Transverse colon (tissue), 3 donors: ENCODE results near the gene GSG1.

Experiments
- EP300 ChIP-seq: sonication (generic); formaldehyde crosslinking; IDR thresholded peaks from one replicate; pipeline ENCODE4 v1.6.1; 2017; ENCODE audit warnings: antibody characterized with exemption, low read depth
- TF ChIP-seq, protein P1 (sequence below), 5 experiments: fragments of 200-600 bp in 3 of 5; fragments of 450-650 bp in 2 of 5; sonication (generic) in 3 of 5; IDR thresholded peaks; 1 replicate in 2 of 5; 2 replicates in 3 of 5; pipeline ENCODE4 v1.5.1; 2016 to 2017; ENCODE audit warnings: antibody characterized with exemption in 5 of 5, inconsistent platforms in 3 of 5, mild to moderate bottlenecking in 2 of 5, moderate library complexity in 1 of 5

DNA sequence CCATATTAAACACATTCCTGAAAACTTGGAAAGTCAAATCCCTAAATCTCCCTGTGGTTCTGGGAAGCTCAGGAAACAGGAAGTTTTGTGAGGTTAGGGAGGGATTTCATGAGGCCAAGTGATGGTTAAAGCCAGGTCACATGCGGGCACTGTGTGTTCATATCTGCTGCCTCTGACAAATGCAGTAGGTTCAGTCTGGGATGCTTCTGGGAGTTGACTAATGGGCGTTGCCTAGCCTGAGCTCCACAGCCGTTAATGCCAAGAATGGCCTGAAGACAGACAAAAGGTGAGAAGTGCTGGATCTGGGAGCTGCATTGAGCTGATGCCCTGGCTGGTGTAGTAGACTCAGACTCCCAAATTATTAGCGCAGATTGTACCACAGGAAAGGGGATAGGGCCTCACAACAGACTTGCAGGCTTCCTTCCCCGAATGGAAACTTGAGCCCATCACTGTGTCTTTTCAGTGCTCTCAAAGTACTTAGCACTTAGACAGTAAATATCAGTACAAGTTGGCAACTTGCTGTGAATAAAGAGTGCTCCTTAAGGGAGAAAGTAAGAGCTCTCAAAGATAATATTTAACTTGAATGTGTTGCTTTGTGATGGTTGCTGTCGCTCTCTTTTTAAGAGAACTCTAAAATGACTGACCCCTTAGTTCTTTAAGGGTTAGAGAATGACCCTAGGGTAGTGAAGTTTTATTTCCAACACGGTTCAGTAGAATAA is 17.3 kb downstream of the GSG1 start:
- TF ChIP-seq, protein P1, sequence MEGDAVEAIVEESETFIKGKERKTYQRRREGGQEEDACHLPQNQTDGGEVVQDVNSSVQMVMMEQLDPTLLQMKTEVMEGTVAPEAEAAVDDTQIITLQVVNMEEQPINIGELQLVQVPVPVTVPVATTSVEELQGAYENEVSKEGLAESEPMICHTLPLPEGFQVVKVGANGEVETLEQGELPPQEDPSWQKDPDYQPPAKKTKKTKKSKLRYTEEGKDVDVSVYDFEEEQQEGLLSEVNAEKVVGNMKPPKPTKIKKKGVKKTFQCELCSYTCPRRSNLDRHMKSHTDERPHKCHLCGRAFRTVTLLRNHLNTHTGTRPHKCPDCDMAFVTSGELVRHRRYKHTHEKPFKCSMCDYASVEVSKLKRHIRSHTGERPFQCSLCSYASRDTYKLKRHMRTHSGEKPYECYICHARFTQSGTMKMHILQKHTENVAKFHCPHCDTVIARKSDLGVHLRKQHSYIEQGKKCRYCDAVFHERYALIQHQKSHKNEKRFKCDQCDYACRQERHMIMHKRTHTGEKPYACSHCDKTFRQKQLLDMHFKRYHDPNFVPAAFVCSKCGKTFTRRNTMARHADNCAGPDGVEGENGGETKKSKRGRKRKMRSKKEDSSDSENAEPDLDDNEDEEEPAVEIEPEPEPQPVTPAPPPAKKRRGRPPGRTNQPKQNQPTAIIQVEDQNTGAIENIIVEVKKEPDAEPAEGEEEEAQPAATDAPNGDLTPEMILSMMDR (IDR thresholded peaks at IDR 0.05): no peak
- no peak for TF ChIP-seq EP300
